ENCODE results near the gene BCL7B. TPM values are rescaled to one million over a fixed set of nuclear protein-coding genes. Genes with fewer than 3 reads are reported as not detected.
"Not testable (repeated sequence)": the region's sequence is repeated elsewhere in the genome, so short reads cannot be mapped to it uniquely, and the experiment has no call there.

The BCL7B gene
- total and polyA plus RNA-seq, 4 donors = 8.2 to 42.5 (median 26.4) TPM

DNA sequence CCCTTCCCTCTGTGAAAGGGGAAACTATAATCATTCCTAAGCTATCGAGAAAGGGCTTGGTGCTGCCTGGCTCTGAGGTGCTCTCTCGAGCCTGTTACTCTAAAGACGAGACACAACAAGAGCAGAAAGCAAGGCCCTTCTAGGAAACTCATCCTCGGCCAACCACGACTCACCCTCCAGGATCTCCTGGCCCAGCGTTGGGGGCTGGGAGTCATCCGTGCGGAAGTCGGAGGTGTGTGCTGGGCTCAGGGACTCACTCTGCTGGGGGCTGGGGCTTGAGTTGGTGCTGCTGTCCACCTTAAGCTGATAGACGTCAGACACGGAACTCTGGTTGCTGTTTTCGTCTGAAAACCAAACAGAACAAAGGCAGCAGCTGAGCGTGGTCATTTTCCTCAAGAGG is 17.8 kb downstream of the BCL7B start:
- H3K27ac ChIP-seq (ENCODE audit: low read depth, low read length) = no peak overlapping the region
- H3K4me3 ChIP-seq (ENCODE audit: low read depth, low read length) = no peak overlapping the region
- 96% methylated on average over 13 of the region's 13 CpGs for WGBS (ENCODE audit: insufficient coverage)
- no peaks in the 10 kb centered on the region for H3K4me1 ChIP-seq (ENCODE audit: control insufficient read depth, insufficient read depth, low read length)
- H3K36me3 ChIP-seq (ENCODE audit: control insufficient read depth, insufficient read depth, low read length) = peaks cover 81% of the 10 kb centered on the region
- no peaks in the 10 kb centered on the region for H3K27me3 ChIP-seq (ENCODE audit: control insufficient read depth, insufficient read depth, low read length)
- no peak for DNase-seq (ENCODE audit: low read depth in 4 of 6, low spot score in 6 of 6)
- no peaks in the 10 kb centered on the region for H3K9me3 ChIP-seq (ENCODE audit: control insufficient read depth, insufficient read depth, low read length)

DNA sequence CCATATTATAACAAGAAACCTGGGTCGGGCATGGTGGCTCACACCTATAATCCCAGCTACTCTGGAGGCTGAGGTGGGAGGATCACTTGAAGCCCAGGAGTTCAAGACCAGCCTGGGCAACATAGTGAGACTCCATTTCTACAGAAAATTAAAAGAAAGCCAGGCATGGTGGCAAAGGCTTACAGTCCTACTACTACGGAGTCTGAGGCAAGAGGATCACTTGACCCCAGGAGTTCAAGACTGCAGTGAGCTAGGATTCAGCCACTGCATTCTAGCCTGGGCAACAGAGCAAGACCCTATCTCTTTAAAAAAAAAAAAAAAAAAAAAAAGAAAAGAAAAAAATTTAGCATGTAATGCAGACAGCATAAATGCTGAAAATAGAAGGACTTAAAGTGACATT is 19.0 kb downstream of the BCL7B start:
- WGBS (ENCODE audit: insufficient coverage) = 83% methylated on average over 1 of the region's 2 CpGs
- not testable (repeated sequence) for H3K27ac ChIP-seq (ENCODE audit: low read depth, low read length); H3K4me1 ChIP-seq (ENCODE audit: control insufficient read depth, insufficient read depth, low read length); DNase-seq (ENCODE audit: low read depth in 4 of 6, low spot score in 6 of 6); H3K27me3 ChIP-seq (ENCODE audit: control insufficient read depth, insufficient read depth, low read length); H3K4me3 ChIP-seq (ENCODE audit: low read depth, low read length); H3K9me3 ChIP-seq (ENCODE audit: control insufficient read depth, insufficient read depth, low read length)
- peaks cover 82% of the 10 kb centered on the region for H3K36me3 ChIP-seq (ENCODE audit: control insufficient read depth, insufficient read depth, low read length)

DNA sequence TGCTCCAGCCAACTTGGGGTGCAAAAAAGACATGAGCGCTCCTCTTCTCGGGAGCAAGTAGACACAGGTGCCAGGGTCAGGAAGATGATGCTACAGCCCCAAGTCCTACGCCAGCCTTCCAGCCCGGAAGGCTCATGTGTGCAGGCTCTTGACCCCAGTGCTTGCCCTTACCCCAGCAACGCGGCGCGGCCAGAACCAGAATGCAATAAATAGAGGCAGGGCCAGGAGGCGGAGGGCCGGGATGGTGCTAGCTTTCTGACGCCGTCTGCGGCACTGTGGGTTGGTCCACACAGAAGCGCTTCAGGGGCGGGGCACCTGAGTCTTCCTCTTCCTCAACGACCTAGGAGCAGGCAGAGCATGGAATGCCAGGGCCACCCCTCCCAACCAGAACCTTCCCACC is 20.4 kb downstream of the BCL7B start:
- DNase-seq (ENCODE audit: low read depth in 4 of 6, low spot score in 6 of 6) = no peak
- H3K36me3 ChIP-seq (ENCODE audit: control insufficient read depth, insufficient read depth, low read length) = peaks cover 80% of the 10 kb centered on the region
- H3K9me3 ChIP-seq (ENCODE audit: control insufficient read depth, insufficient read depth, low read length) = no peaks in the 10 kb centered on the region
- WGBS (ENCODE audit: insufficient coverage) = 90% methylated on average over 16 of the region's 16 CpGs
- H3K4me3 ChIP-seq (ENCODE audit: low read depth, low read length) = no peak overlapping the region
- H3K27ac ChIP-seq (ENCODE audit: low read depth, low read length) = no peak overlapping the region
- H3K27me3 ChIP-seq (ENCODE audit: control insufficient read depth, insufficient read depth, low read length) = no peaks in the 10 kb centered on the region
- no peaks in the 10 kb centered on the region for H3K4me1 ChIP-seq (ENCODE audit: control insufficient read depth, insufficient read depth, low read length)

DNA sequence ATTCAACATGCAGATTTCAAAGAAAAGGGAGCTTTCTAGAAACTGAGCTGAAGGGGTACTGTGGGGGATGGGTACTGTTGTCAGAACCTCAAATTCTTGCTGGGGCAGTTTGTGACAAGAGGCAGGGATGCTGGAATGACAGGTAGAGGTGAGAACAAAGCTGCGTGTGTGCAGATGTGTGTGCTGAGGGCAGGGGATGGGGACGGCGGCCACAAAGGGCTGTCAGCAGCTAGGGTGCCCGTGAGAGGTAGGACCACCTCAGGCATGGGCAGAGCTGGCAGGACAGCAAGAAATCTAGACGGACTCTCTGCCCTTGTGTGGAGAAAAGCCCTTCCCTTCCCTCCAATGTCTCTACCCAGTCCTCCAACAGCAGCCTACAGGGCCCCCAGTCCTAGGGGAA is 21.0 kb downstream of the BCL7B start:
- H3K4me3 ChIP-seq (ENCODE audit: low read depth, low read length) = no peak overlapping the region
- H3K4me1 ChIP-seq (ENCODE audit: control insufficient read depth, insufficient read depth, low read length) = no peaks in the 10 kb centered on the region
- no peaks in the 10 kb centered on the region for H3K27me3 ChIP-seq (ENCODE audit: control insufficient read depth, insufficient read depth, low read length)
- no peaks in the 10 kb centered on the region for H3K9me3 ChIP-seq (ENCODE audit: control insufficient read depth, insufficient read depth, low read length)
- WGBS (ENCODE audit: insufficient coverage) = 95% methylated on average over 5 of the region's 5 CpGs
- DNase-seq (ENCODE audit: low read depth in 4 of 6, low spot score in 6 of 6) = no peak
- peaks cover 75% of the 10 kb centered on the region for H3K36me3 ChIP-seq (ENCODE audit: control insufficient read depth, insufficient read depth, low read length)
- H3K27ac ChIP-seq (ENCODE audit: low read depth, low read length) = no peak overlapping the region

DNA sequence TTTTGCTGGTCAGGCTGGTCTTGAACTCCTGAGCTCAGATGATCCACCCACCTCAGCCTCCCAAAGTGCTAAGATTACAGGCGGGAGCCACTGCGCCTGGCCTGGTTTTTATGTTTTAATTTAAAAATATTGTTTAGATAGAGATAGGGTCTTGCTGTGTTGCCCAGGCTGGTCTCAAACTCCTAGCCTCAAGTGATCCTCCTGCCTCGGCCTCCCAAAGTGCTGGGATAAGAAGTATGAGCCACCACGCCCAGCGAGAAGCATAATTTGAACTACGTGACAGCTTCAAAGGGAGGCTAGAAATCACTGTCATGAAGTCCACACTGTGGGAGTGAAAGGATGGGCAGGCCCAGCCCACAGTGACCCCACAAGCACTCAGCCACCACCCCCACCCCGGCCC is 21.6 kb downstream of the BCL7B start:
- H3K9me3 ChIP-seq (ENCODE audit: control insufficient read depth, insufficient read depth, low read length); H3K4me1 ChIP-seq (ENCODE audit: control insufficient read depth, insufficient read depth, low read length); H3K27ac ChIP-seq (ENCODE audit: low read depth, low read length); H3K4me3 ChIP-seq (ENCODE audit: low read depth, low read length); DNase-seq (ENCODE audit: low read depth in 4 of 6, low spot score in 6 of 6); H3K27me3 ChIP-seq (ENCODE audit: control insufficient read depth, insufficient read depth, low read length): not testable (repeated sequence)
- WGBS (ENCODE audit: insufficient coverage) = 100% methylated on average over 5 of the region's 7 CpGs
- peaks cover 71% of the 10 kb centered on the region for H3K36me3 ChIP-seq (ENCODE audit: control insufficient read depth, insufficient read depth, low read length)

DNA sequence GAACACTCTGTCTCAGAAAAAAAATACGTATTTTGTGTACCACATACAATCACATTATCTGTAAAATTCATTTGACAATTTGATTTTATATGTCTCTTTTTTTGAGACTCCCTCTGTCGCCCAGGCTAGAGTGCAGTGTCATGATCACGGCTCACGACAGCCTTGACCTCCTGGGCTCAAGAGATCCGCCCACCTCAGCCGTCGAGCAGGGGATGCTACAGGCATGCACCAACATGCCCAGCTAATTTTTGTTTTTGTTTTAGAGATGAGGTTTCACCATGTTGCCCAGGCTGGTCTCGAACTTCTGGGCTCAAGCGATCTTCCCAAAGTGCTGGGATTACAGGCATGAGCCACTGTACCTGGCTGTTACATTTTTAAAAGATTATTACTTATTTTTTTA is 23.7 kb downstream of the BCL7B start:
- H3K4me3 ChIP-seq (ENCODE audit: low read depth, low read length) = no peak overlapping the region
- no peak overlapping the region for H3K27ac ChIP-seq (ENCODE audit: low read depth, low read length)
- DNase-seq (ENCODE audit: low read depth in 4 of 6, low spot score in 6 of 6) = no peak
- 65% methylated on average over 5 of the region's 9 CpGs for WGBS (ENCODE audit: insufficient coverage)
- peaks cover 53% of the 10 kb centered on the region for H3K36me3 ChIP-seq (ENCODE audit: control insufficient read depth, insufficient read depth, low read length)
- no peaks in the 10 kb centered on the region for H3K27me3 ChIP-seq (ENCODE audit: control insufficient read depth, insufficient read depth, low read length)
- no peaks in the 10 kb centered on the region for H3K9me3 ChIP-seq (ENCODE audit: control insufficient read depth, insufficient read depth, low read length)
- H3K4me1 ChIP-seq (ENCODE audit: control insufficient read depth, insufficient read depth, low read length) = no peaks in the 10 kb centered on the region

DNA sequence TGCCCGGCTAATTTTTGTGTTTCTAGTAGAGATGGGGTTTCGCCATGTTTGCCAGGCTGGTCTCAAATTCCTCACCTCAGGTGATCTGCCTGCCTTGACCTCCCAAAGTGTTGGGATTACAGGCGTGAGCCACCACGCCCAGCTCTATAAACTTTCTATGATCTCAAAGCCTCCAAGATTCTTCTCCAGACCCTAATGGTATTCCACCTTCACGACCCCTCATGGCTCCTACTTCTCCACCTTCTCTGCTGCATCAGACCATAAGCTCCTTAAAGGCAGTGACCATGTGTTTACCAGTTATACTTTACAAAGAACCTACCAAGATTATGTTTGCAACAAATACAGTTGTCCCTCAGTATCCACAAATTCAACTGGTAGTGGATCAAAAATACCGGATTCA is 25.3 kb downstream of the BCL7B start:
- Histone ChIP-seq H3K9me3 (ENCODE audit: control insufficient read depth, insufficient read depth, low read length) (no peaks in the 10 kb centered on the region), H3K27ac (ENCODE audit: low read depth, low read length) (no peak overlapping the region), H3K27me3 (ENCODE audit: control insufficient read depth, insufficient read depth, low read length) (no peaks in the 10 kb centered on the region), H3K4me1 (ENCODE audit: control insufficient read depth, insufficient read depth, low read length) (no peaks in the 10 kb centered on the region), H3K36me3 (ENCODE audit: control insufficient read depth, insufficient read depth, low read length) (peaks cover 38% of the 10 kb centered on the region), H3K4me3 (ENCODE audit: low read depth, low read length) (no peak overlapping the region)
- 90% methylated on average over 5 of the region's 6 CpGs for WGBS (ENCODE audit: insufficient coverage)
- no peak for DNase-seq (ENCODE audit: low read depth in 4 of 6, low spot score in 6 of 6)

DNA sequence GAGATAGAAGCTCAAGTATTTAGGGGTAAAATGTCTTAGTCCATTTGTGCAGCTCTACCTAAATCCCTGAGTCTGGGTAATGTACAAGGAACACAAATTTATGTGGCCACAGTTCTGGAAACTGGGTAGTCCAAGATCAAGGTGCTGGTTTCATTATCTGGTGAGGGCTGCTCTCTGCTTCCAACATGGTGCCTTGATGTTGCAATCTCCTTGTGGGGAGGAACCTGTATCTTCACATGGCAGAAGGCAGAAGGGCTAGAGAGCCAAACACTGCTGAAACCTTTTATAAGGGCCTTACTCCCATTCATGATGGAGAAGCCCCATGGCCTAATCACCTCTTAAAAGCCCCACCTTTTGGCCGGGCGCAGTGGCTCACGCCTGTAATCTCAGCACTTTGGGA is 26.7 kb downstream of the BCL7B start:
- Histone ChIP-seq H3K27me3 (ENCODE audit: control insufficient read depth, insufficient read depth, low read length) (no peaks in the 10 kb centered on the region), H3K9me3 (ENCODE audit: control insufficient read depth, insufficient read depth, low read length) (no peaks in the 10 kb centered on the region), H3K27ac (ENCODE audit: low read depth, low read length) (no peak overlapping the region), H3K36me3 (ENCODE audit: control insufficient read depth, insufficient read depth, low read length) (peaks cover 24% of the 10 kb centered on the region), H3K4me1 (ENCODE audit: control insufficient read depth, insufficient read depth, low read length) (no peaks in the 10 kb centered on the region), H3K4me3 (ENCODE audit: low read depth, low read length) (no peak overlapping the region)
- WGBS (ENCODE audit: insufficient coverage) = 96% methylated on average over 3 of the region's 3 CpGs
- DNase-seq (ENCODE audit: low read depth in 4 of 6, low spot score in 6 of 6) = no peak

DNA sequence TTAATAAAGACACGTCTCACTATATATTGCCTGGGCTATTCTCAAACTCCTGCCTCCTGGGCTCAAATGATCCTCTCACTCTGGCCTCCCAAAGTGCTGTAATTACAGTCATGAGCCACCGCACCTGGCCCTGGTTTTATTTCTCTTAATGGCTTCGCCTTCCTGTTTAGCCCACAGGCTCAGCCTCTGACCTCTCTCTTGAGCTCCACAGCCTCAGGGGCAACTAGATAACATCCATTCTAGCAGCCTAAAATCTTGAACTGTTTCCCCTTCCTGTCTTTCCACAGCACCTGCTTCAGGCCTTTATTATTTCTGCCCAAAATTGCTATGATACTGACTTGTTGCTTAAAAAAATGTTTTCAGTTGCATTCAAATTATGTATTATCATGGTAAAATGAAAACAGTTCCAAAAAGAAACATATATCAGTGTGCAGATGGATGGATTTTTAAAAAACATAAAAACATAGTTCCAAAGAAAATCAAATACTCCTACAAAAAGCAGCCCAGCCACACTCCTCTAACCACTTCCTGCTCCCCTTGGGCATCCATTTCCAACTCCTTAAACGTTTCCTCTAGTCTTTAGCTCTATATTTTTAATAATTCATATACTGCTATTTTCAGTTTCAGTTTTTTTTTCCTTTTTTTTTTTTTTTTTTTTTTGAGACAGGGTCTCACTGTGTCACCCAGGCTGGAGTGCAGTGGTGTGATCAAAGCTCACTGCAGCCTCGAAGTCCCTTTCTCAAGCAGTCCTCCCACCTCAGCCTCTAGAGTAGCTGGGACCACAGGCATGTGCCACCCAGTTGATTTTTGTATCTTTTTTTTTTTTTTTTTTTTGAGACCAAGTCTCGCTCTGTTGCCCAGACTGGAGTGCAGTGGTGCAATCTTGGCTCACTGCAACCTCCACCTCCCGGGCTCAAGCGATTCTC is 30.3 kb downstream of the BCL7B start:
- no peak for DNase-seq (ENCODE audit: low read depth in 4 of 6, low spot score in 6 of 6)
- H3K4me3 ChIP-seq (ENCODE audit: low read depth, low read length) = no peak overlapping the region
- no peak overlapping the region for H3K27ac ChIP-seq (ENCODE audit: low read depth, low read length)
- H3K36me3 ChIP-seq (ENCODE audit: control insufficient read depth, insufficient read depth, low read length) = no peaks in the 10 kb centered on the region
- WGBS (ENCODE audit: insufficient coverage) = 65% methylated on average over 2 of the region's 8 CpGs
- H3K9me3 ChIP-seq (ENCODE audit: control insufficient read depth, insufficient read depth, low read length) = no peaks in the 10 kb centered on the region
- H3K27me3 ChIP-seq (ENCODE audit: control insufficient read depth, insufficient read depth, low read length) = no peaks in the 10 kb centered on the region
- H3K4me1 ChIP-seq (ENCODE audit: control insufficient read depth, insufficient read depth, low read length) = peaks cover 9% of the 10 kb centered on the region

DNA sequence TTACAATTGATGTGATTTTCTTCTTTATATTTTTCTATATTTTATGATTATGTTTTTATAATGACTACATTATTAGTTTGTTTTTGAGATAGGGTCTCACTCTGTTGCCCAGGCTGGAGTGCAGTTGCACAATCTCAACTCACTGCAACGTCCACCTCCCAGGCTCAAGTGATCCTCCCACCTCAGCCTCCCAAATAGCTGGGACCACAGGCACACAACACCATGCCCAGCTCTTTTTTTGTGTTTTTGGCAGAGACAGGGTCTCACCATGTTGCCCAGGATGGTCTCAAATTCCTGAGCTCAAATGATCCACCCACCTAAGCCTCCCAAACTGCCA is 31.4 kb downstream of the BCL7B start:
- not testable (repeated sequence) for H3K4me3 ChIP-seq (ENCODE audit: low read depth, low read length); H3K4me1 ChIP-seq (ENCODE audit: control insufficient read depth, insufficient read depth, low read length); H3K27ac ChIP-seq (ENCODE audit: low read depth, low read length); DNase-seq (ENCODE audit: low read depth in 4 of 6, low spot score in 6 of 6); H3K36me3 ChIP-seq (ENCODE audit: control insufficient read depth, insufficient read depth, low read length); H3K9me3 ChIP-seq (ENCODE audit: control insufficient read depth, insufficient read depth, low read length); H3K27me3 ChIP-seq (ENCODE audit: control insufficient read depth, insufficient read depth, low read length)
- WGBS (ENCODE audit: insufficient coverage) = no CpG with 5 or more reads among the region's 1 CpG
